GM21390 (cell line): ENCODE data around the gene SMAD9.
A peak's percentile ranks its signal among the peaks of the same experiment; 100 is the strongest.

Experiments
- ATAC-seq: cut with Tn5 transposase; IDR thresholded peaks from one replicate; pipeline ENCODE4 v1.9.1; 2021; ENCODE audit not compliant: unreplicated experiment

The SMAD9 gene

GRCh38 chr13:36870050-36870692, 49.9 kb downstream of the SMAD9 start:
- ATAC-seq: no peak

- ATAC-seq: no peak
These were observed 53.8 kb downstream of the SMAD9 start for GRCh38 chr13:36866232-36866631.

- no peak for ATAC-seq
These were observed 54.8 kb downstream of the SMAD9 start for GRCh38 chr13:36865265-36865664.

GRCh38 chr13:36862722-36863121, 57.3 kb downstream of the SMAD9 start:
- ATAC-seq: no peak

GRCh38 chr13:36862002-36862685, 57.9 kb downstream of the SMAD9 start:
- no peak for ATAC-seq

- ATAC-seq: no peak
These were observed 60.8 kb downstream of the SMAD9 start for GRCh38 chr13:36859259-36859658.

GRCh38 chr13:36858290-36858689, 61.7 kb downstream of the SMAD9 start:
- peak; percentile 74 for ATAC-seq

GRCh38 chr13:36857253-36857652, 62.8 kb downstream of the SMAD9 start:
- no peak for ATAC-seq

- no peak for ATAC-seq
These were observed 69.1 kb downstream of the SMAD9 start for GRCh38 chr13:36850790-36851438.

GRCh38 chr13:36848199-36848982, 71.6 kb downstream of the SMAD9 start:
- ATAC-seq: no peak

- ATAC-seq: no peak
These were observed 72.4 kb downstream of the SMAD9 start for GRCh38 chr13:36847606-36848005.

GRCh38 chr13:36841391-36841790, 78.6 kb downstream of the SMAD9 start:
- no peak for ATAC-seq

GRCh38 chr13:36840718-36841250, 79.3 kb downstream of the SMAD9 start:
- ATAC-seq: no peak

GRCh38 chr13:36839981-36840380, 80.1 kb downstream of the SMAD9 start:
- no peak for ATAC-seq

- no peak for ATAC-seq
These were observed 80.8 kb downstream of the SMAD9 start for GRCh38 chr13:36839281-36839680.

- no peak for ATAC-seq
These were observed 82.5 kb downstream of the SMAD9 start for GRCh38 chr13:36837354-36838092.

- no peak for ATAC-seq
These were observed 85.7 kb downstream of the SMAD9 start for GRCh38 chr13:36834299-36834698.

GRCh38 chr13:36831291-36831690, 88.7 kb downstream of the SMAD9 start:
- no peak for ATAC-seq

GRCh38 chr13:36829753-36830152, 90.3 kb downstream of the SMAD9 start:
- ATAC-seq: no peak

- ATAC-seq: no peak
These were observed 97.3 kb downstream of the SMAD9 start for GRCh38 chr13:36822785-36823184.

- ATAC-seq: peak; percentile 50
These were observed 99.8 kb downstream of the SMAD9 start for GRCh38 chr13:36820222-36820621.
